Activated CD4-positive, alpha-beta T cell treated with anti-CD3 and anti-CD28 coated beads, Interleukin-2, amount 50 U/mL, for 48 hours (primary cell): Measurements from ENCODE around the gene ZCCHC9.

Experiments used
- DNase-seq, 2 experiments: peaks; one replicate each; pipeline ENCODE4 v3.0.0-alpha.2; 2020

Gene ZCCHC9

DNA sequence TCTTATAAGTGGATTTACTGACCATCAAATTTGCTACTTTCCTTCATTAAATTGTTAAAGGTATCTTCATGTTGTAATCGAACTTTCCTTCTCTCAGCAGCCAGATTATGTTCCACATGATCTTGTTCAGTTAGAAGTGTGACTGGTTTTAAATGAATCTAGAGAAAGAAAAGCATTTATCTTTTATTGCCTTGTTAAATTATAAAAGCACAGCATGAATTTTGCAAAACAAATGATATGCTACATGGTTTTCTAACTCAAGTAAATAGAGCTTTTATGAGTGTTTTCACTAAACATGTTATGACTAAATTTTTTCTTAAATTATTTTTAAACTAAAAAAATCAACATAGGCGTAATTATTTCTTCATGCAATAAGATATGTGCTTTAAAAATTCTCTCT lies 58.5 kb downstream of the ZCCHC9 start:
- no peak for DNase-seq

DNA sequence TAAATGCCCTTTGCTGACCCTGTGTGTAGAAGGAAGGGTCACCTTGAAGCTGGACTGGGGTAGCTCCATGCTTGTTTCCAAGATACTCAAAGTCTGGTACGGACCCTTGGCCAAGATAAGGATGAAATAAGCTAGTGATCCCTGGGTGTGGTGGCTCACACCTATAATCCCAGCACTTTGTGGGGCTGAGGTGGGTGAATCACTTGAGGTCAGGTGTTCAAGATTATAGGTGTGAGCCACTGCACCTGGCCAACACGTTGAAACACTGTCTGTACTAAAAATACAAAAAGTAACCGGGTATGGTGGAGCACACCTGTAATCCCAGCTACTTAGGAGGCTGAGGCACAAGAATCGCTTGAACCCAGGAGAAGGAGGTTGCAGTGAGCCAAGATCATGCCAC lies 59.3 kb downstream of the ZCCHC9 start:
- no peak for DNase-seq

- no peak for DNase-seq
These were observed 60.2 kb downstream of the ZCCHC9 start for GRCh38 chr5:81361600-81361999.
